BLaER1 treated with 17β-estradiol and CSF1 and Interleukin-3, amounts not matched to agents 10 nM and 100 nM (cell line): ENCODE measurements around the gene CCDC110.
"Not testable (repeated sequence)": the region's sequence is repeated elsewhere in the genome, so short reads cannot be mapped to it uniquely, and the experiment has no call there.

Experiments used
- H3K27ac ChIP-seq, 11 experiments: shearing (Covaris generic); formaldehyde crosslinking; 2 replicates each; pipeline ENCODE4 v1.8.1; 2022
- H3K27me3 ChIP-seq, 11 experiments: shearing (Covaris generic); formaldehyde crosslinking; 2 replicates each; pipeline ENCODE4 v1.8.1; 2022
- H3K36me3 ChIP-seq, 11 experiments: shearing (Covaris generic); formaldehyde crosslinking; 2 replicates each; pipeline ENCODE4 v1.8.1; 2022
- H3K4me1 ChIP-seq, 10 experiments: shearing (Covaris generic); formaldehyde crosslinking; 2 replicates each; pipeline ENCODE4 v1.8.1; 2022
- H3K4me2 ChIP-seq, 11 experiments: shearing (Covaris generic); formaldehyde crosslinking; 2 replicates each; pipeline ENCODE4 v1.8.1; 2022
- H3K4me3 ChIP-seq, 10 experiments: shearing (Covaris generic); formaldehyde crosslinking; 2 replicates each; pipeline ENCODE4 v1.8.1; 2022
- H3K9ac ChIP-seq, 11 experiments: shearing (Covaris generic); formaldehyde crosslinking; 2 replicates each; pipeline ENCODE4 v1.8.1; 2022
- H3K9me3 ChIP-seq, 11 experiments: shearing (Covaris generic); formaldehyde crosslinking; replicated peaks in 1 of 11; 2 replicates each; pipeline ENCODE4 v1.8.1; 2022
- H4K20me1 ChIP-seq, 11 experiments: shearing (Covaris generic); formaldehyde crosslinking; 2 replicates each; pipeline ENCODE4 v1.8.1; 2022
- Cebpa-rat ChIP-seq, 11 experiments: shearing (Covaris generic); IDR thresholded peaks; 2 replicates each; pipeline ENCODE4 v1.8.1; 2022

The CCDC110 gene

DNA sequence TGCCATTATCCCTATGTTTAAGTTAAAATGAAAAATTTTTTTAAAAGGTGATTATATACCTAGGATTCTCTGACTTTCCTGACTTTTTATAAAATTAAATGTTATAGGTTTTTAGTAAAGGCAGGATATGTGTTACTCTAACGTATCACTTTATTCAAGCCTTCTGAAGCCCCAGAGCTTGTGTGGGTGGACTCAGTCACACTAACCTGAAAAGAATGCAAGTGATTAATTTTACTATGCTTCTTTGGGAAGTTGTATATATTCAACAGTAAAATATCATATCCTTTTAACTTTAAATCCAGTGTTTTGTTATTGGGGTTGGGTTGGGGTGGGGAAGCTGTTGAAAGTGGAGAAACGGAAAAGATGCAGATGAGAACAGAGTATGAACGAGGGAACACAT, 41.0 kb upstream of the CCDC110 start:
- no peaks in the 10 kb centered on the region for H3K36me3 ChIP-seq
- peaks cover 0 to 88% (median 22%) of the 10 kb centered on the region in 11 experiments; a peak in 16 of 22 replicates for H3K27me3 ChIP-seq
- TF ChIP-seq Cebpa-rat (IDR thresholded peaks at IDR 0.05): no peak
- H3K9ac ChIP-seq: peak overlapping the region in 7 of 11 experiments; percentile 42 to 72 (median 65); a peak in 12 of 22 replicates
- H3K4me2 ChIP-seq: peak overlapping the region; percentile 73 to 97 (median 92)
- peaks cover 0 to 17% (median 11%) of the 10 kb centered on the region in 11 experiments; a peak in 13 of 22 replicates for H3K9me3 ChIP-seq
- peak overlapping the region in 9 of 11 experiments; percentile 51 to 96 (median 86); a peak in 16 of 22 replicates for H3K27ac ChIP-seq
- H3K4me3 ChIP-seq: peak overlapping the region in 3 of 10 experiments; percentile 33 to 62 (median 53); a peak in 2 of 20 replicates
- H4K20me1 ChIP-seq: no peaks in the 10 kb centered on the region
- H3K4me1 ChIP-seq: peaks cover 30 to 70% (median 57%) of the 10 kb centered on the region in 10 experiments

- peak in 8 of 11 experiments; percentile 45 to 94 (median 82); a peak in 15 of 22 replicates for TF ChIP-seq Cebpa-rat (IDR thresholded peaks at IDR 0.05)
- H3K4me3 ChIP-seq, H4K20me1 ChIP-seq, H3K36me3 ChIP-seq: not testable (repeated sequence)
- Histone ChIP-seq H3K27me3 (peaks cover 0 to 84% (median 22%) of the 10 kb centered on the region in 11 experiments; a peak in 16 of 22 replicates), H3K9me3 (peaks cover 0 to 17% (median 11%) of the 10 kb centered on the region in 11 experiments; a peak in 13 of 22 replicates), H3K27ac (peak overlapping the region in 8 of 11 experiments; percentile 32 to 96 (median 90); a peak in 13 of 22 replicates), H3K4me2 (peak overlapping the region in 10 of 11 experiments; percentile 73 to 97 (median 92); a peak in 19 of 22 replicates), H3K4me1 (peaks cover 30 to 64% (median 49%) of the 10 kb centered on the region in 10 experiments), H3K9ac (peak overlapping the region in 2 of 11 experiments; percentile 21 to 27; a peak in 3 of 22 replicates)
These were observed 39.7 kb upstream of the CCDC110 start for GRCh38 chr4:185511243-185511642.

- H3K4me3 ChIP-seq: no peak overlapping the region
- no peaks in the 10 kb centered on the region for H4K20me1 ChIP-seq
- H3K4me1 ChIP-seq: peaks cover 30 to 60% (median 49%) of the 10 kb centered on the region in 10 experiments
- H3K9me3 ChIP-seq: peaks cover 0 to 16% (median 11%) of the 10 kb centered on the region in 11 experiments; a peak in 13 of 22 replicates
- H3K4me2 ChIP-seq: peak overlapping the region in 9 of 11 experiments; percentile 73 to 97 (median 93); a peak in 17 of 22 replicates
- peaks cover 0 to 80% (median 22%) of the 10 kb centered on the region in 11 experiments; a peak in 16 of 22 replicates for H3K27me3 ChIP-seq
- no peaks in the 10 kb centered on the region for H3K36me3 ChIP-seq
- H3K9ac ChIP-seq: peak overlapping the region in 3 of 11 experiments; percentile 21 to 23 (median 23); a peak in 5 of 22 replicates
- H3K27ac ChIP-seq: peak overlapping the region in 8 of 11 experiments; percentile 32 to 96 (median 89); a peak in 13 of 22 replicates
- no peak for TF ChIP-seq Cebpa-rat (IDR thresholded peaks at IDR 0.05)
These were observed 39.3 kb upstream of the CCDC110 start for GRCh38 chr4:185510806-185511205.

DNA sequence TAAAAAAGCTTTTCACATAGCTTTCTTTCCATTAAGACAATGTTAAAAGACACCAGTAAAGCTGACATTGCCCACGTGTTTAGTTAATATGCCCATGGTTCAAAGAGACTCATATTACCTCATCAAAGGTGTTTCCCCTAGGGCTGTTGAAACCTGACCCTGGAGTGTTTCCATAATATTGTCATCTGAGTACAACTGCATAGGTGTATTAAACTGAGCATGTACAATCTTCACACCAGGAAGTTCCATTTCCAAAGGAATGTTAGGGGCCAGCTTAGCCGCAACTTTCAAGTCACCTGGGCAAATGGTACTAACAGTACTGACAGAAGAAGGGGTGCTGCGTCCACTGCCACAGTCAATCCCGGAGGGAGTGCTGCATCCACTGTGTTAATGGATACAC, 36.6 kb upstream of the CCDC110 start:
- Histone ChIP-seq H3K4me3 (no peak overlapping the region), H3K27ac (no peak overlapping the region; a peak in 1 of 22 replicates), H3K4me2 (no peak overlapping the region; a peak in 1 of 22 replicates)

GRCh38 chr4:185506422-185506821, 34.9 kb upstream of the CCDC110 start:
- peaks cover 0 to 21% (median 11%) of the 10 kb centered on the region in 10 experiments; a peak in 17 of 20 replicates for H3K4me1 ChIP-seq

More for the DNA sequence above, 36.6 kb upstream of the CCDC110 start:
- peaks cover 0 to 60% (median 13%) of the 10 kb centered on the region in 11 experiments; a peak in 14 of 22 replicates for H3K27me3 ChIP-seq
- no peak overlapping the region for H3K9ac ChIP-seq
- peaks cover 13 to 39% (median 29%) of the 10 kb centered on the region in 10 experiments for H3K4me1 ChIP-seq
- H4K20me1 ChIP-seq: no peaks in the 10 kb centered on the region
- peaks cover 0 to 12% (median 6%) of the 10 kb centered on the region in 11 experiments; a peak in 12 of 22 replicates for H3K9me3 ChIP-seq
- no peak for TF ChIP-seq Cebpa-rat (IDR thresholded peaks at IDR 0.05)
- H3K36me3 ChIP-seq: no peaks in the 10 kb centered on the region

DNA sequence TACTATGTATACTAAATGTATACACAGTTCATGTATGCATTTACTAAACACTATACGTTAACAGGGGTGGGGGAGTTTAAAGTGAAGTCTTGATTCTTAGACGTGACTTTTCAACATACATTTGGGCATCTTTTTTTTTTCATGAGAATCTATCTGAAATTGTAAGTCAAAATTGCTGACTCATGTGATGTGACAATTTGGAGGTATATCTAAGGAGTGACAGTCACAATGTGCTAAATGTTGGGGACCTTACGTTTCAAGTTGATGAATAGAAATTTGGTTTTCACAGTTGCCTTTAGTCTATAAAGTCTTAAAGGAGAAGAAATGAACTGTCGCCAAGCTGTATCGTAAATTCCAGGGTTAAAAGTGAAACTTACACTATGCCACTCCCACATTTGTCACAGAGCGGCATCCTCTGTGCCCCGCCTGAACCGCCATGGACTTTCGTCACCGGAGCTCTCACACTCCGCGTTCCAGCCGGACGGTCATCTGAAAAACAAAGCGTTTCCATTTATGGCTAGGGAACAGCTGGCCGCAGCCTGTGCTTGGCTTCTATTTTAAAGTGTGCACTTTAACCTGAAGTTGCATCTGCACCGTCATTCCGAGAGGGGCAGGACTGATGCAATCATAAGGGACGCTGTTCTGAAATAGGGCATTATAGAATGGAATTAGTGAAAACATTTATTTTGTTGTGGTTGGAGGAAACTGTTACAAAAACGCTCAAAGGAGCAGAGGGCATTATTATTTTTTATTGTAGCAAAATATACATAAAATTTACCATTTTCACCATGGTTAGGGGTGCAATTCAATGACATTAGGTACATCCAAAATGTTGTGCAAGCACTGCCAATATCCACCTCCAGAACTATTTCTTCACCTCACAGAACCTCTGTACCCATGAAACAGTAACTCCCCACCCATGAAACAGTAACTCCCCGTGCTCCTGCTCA, 32.8 kb upstream of the CCDC110 start:
- Histone ChIP-seq H3K4me2 (no peak overlapping the region), H3K4me3 (no peak overlapping the region), H4K20me1 (no peaks in the 10 kb centered on the region), H3K4me1 (peaks cover 0 to 2% (median 0%) of the 10 kb centered on the region in 10 experiments; a peak in 1 of 20 replicates), H3K9ac (no peak overlapping the region), H3K9me3 (peaks cover 35 to 49% (median 42%) of the 10 kb centered on the region in 11 experiments), H3K27me3 (peaks cover 0 to 22% (median 4%) of the 10 kb centered on the region in 11 experiments; a peak in 7 of 22 replicates), H3K27ac (no peak overlapping the region; a peak in 1 of 22 replicates), H3K36me3 (peaks cover 0 to 4% (median 0%) of the 10 kb centered on the region in 11 experiments; a peak in 1 of 22 replicates)
- no peak for TF ChIP-seq Cebpa-rat (IDR thresholded peaks at IDR 0.05)

More at GRCh38 chr4:185506422-185506821, 34.9 kb upstream of the CCDC110 start:
- Histone ChIP-seq H3K27me3 (peaks cover 0 to 42% (median 8%) of the 10 kb centered on the region in 11 experiments; a peak in 8 of 22 replicates), H3K4me3 (no peak overlapping the region), H3K9me3 (peaks cover 15 to 28% (median 22%) of the 10 kb centered on the region in 11 experiments), H3K9ac (no peak overlapping the region), H3K27ac (no peak overlapping the region), H3K36me3 (no peaks in the 10 kb centered on the region), H4K20me1 (no peaks in the 10 kb centered on the region), H3K4me2 (no peak overlapping the region)
- no peak for TF ChIP-seq Cebpa-rat (IDR thresholded peaks at IDR 0.05)

- no peak overlapping the region for H3K4me2 ChIP-seq
- H3K27ac ChIP-seq: no peak overlapping the region
- no peak overlapping the region for H3K4me3 ChIP-seq
- H3K36me3 ChIP-seq: peaks cover 0 to 4% (median 0%) of the 10 kb centered on the region in 11 experiments; a peak in 1 of 22 replicates
- TF ChIP-seq Cebpa-rat (IDR thresholded peaks at IDR 0.05): no peak
- H3K9ac ChIP-seq: no peak overlapping the region
- no peaks in the 10 kb centered on the region for H3K4me1 ChIP-seq
- H3K27me3 ChIP-seq: peaks cover 0 to 5% (median 0%) of the 10 kb centered on the region in 11 experiments; a peak in 1 of 22 replicates
- peaks cover 36 to 49% (median 42%) of the 10 kb centered on the region in 11 experiments for H3K9me3 ChIP-seq
- no peaks in the 10 kb centered on the region for H4K20me1 ChIP-seq
These were observed 30.9 kb upstream of the CCDC110 start for GRCh38 chr4:185502386-185502785.

- no peak overlapping the region for H3K27ac ChIP-seq
- H3K9me3 ChIP-seq: peaks cover 36 to 49% (median 42%) of the 10 kb centered on the region in 11 experiments
- no peak for TF ChIP-seq Cebpa-rat (IDR thresholded peaks at IDR 0.05)
- H3K4me2 ChIP-seq: no peak overlapping the region
- no peak overlapping the region for H3K9ac ChIP-seq
- H4K20me1 ChIP-seq: no peaks in the 10 kb centered on the region
- no peaks in the 10 kb centered on the region for H3K4me1 ChIP-seq
- no peak overlapping the region; a peak in 1 of 20 replicates for H3K4me3 ChIP-seq
- H3K27me3 ChIP-seq: no peaks in the 10 kb centered on the region
- peaks cover 0 to 4% (median 0%) of the 10 kb centered on the region in 11 experiments; a peak in 1 of 22 replicates for H3K36me3 ChIP-seq
These were observed 29.0 kb upstream of the CCDC110 start for GRCh38 chr4:185500576-185500975.
